WTC11 (cell line): Measurements from ENCODE around the gene RPL35A. TPM values are rescaled to one million over a fixed set of nuclear protein-coding genes. Genes with fewer than 3 reads are reported as not detected.

Source experiments
- ATAC-seq: fragments of 200-7000 bp; cut with Tn5 transposase; 2 replicates; pipeline ENCODE4 v1.10.0; 2021; ENCODE audit warnings: mild to moderate bottlenecking, moderate library complexity
- CTCF ChIA-PET: fragments of 300-600 bp; sonication (Branson Sonifier 250); formaldehyde crosslinking; loops from one replicate; lab custom pipeline; 2021; ENCODE audit warnings: antibody characterized with exemption; lab: Charles Lee
- POLR2A ChIA-PET: fragments of 350-600 bp; sonication (Branson Sonifier 250); formaldehyde crosslinking; loops from one replicate; lab custom pipeline; 2021; ENCODE audit warnings: antibody characterized with exemption; lab: Charles Lee
- DNase-seq: peaks from one replicate; pipeline ENCODE4 v3.0.0; 2021; ENCODE audit warnings: low spot score
- H3K27ac Mint-ChIP-seq: 2 replicates; pipeline ENCODE4 v1.8.0; 2021; ENCODE audit warnings: mixed read lengths
- H3K27me3 Mint-ChIP-seq: 2 replicates; pipeline ENCODE4 v1.8.0; 2021; ENCODE audit warnings: low read depth, mild to moderate bottlenecking, moderate library complexity, mixed read lengths
- H3K36me3 Mint-ChIP-seq: 2 replicates; pipeline ENCODE4 v1.8.0; 2021; ENCODE audit warnings: mixed read lengths
- H3K4me1 Mint-ChIP-seq: 2 replicates; pipeline ENCODE4 v1.8.0; 2022; ENCODE audit warnings: mixed read lengths
- H3K4me3 Mint-ChIP-seq: 2 replicates; pipeline ENCODE4 v1.8.0; 2021; ENCODE audit warnings: mild to moderate bottlenecking, moderate library complexity, mixed read lengths
- H3K9me3 Mint-ChIP-seq: 2 replicates; pipeline ENCODE4 v1.8.0; 2021; ENCODE audit warnings: mixed read lengths
- AR ChIP-seq: fragments of 250-450 bp; sonication (Bioruptor Pico); IDR thresholded peaks from 2 replicates; pipeline ENCODE4 v1.9.0; 2021; ENCODE audit warnings: mild to moderate bottlenecking
- E2F4 ChIP-seq: sonication (generic); formaldehyde crosslinking; IDR thresholded peaks from 2 replicates; pipeline ENCODE4 v1.8.1; 2022; ENCODE audit warnings: low read depth, mild to moderate bottlenecking, moderate library complexity, missing genetic modification reagents, borderline replicate concordance
- ESRRA ChIP-seq: sonication (generic); formaldehyde crosslinking; IDR thresholded peaks from 2 replicates; pipeline ENCODE4 v1.8.1; 2022; ENCODE audit warnings: mild to moderate bottlenecking, missing genetic modification reagents, borderline replicate concordance
- FOXK1 ChIP-seq: sonication (generic); formaldehyde crosslinking; IDR thresholded peaks from 2 replicates; pipeline ENCODE4 v1.8.0; 2022; ENCODE audit warnings: mild to moderate bottlenecking, moderate library complexity, missing genetic modification reagents
- GABPB1 ChIP-seq: sonication (generic); formaldehyde crosslinking; IDR thresholded peaks from 2 replicates; pipeline ENCODE4 v1.8.1; 2023; ENCODE audit warnings: mild to moderate bottlenecking, missing genetic modification reagents
- JAZF1 ChIP-seq: fragments of 250-450 bp; sonication (Bioruptor Pico); IDR thresholded peaks from 2 replicates; pipeline ENCODE4 v1.9.0; 2021; ENCODE audit warnings: moderate library complexity, mild to moderate bottlenecking, inconsistent platforms
- KAT7 ChIP-seq: sonication (generic); formaldehyde crosslinking; IDR thresholded peaks from 2 replicates; pipeline ENCODE4 v1.8.1; 2023; ENCODE audit warnings: missing genetic modification reagents, mild to moderate bottlenecking, borderline replicate concordance
- MAX ChIP-seq: sonication (generic); formaldehyde crosslinking; IDR thresholded peaks from 2 replicates; pipeline ENCODE4 v1.8.0; 2022; ENCODE audit warnings: mild to moderate bottlenecking, missing genetic modification reagents
- NFYB ChIP-seq: sonication (generic); formaldehyde crosslinking; conservative IDR thresholded peaks from 2 replicates; pipeline ENCODE4 v1.8.0; 2022; ENCODE audit warnings: low read depth, missing genetic modification reagents
- NR2C2 ChIP-seq: sonication (generic); formaldehyde crosslinking; IDR thresholded peaks from 2 replicates; pipeline ENCODE4 v1.8.0; 2022; ENCODE audit warnings: mild to moderate bottlenecking, missing genetic modification reagents
- NR3C1 ChIP-seq: sonication (generic); formaldehyde crosslinking; conservative IDR thresholded peaks from 2 replicates; pipeline ENCODE4 v1.8.1; 2023; ENCODE audit warnings: low read depth, mild to moderate bottlenecking, missing genetic modification reagents
- RORB ChIP-seq: fragments of 250-450 bp; sonication (Bioruptor Pico); IDR thresholded peaks from 2 replicates; pipeline ENCODE4 v1.9.0; 2021; ENCODE audit warnings: mild to moderate bottlenecking
- SMAD3 ChIP-seq: sonication (generic); formaldehyde crosslinking; IDR thresholded peaks from 2 replicates; pipeline ENCODE4 v1.8.0; 2022; ENCODE audit warnings: missing genetic modification reagents, mild to moderate bottlenecking, borderline replicate concordance
- SP1 ChIP-seq: sonication (generic); formaldehyde crosslinking; conservative IDR thresholded peaks from 2 replicates; pipeline ENCODE4 v1.8.1; 2022; ENCODE audit warnings: missing genetic modification reagents
- ZNF121 ChIP-seq: sonication (generic); formaldehyde crosslinking; IDR thresholded peaks from 2 replicates; pipeline ENCODE4 v1.8.0; 2023; ENCODE audit warnings: missing genetic modification reagents
- ZNF219 ChIP-seq: sonication (generic); formaldehyde crosslinking; IDR thresholded peaks from 2 replicates; pipeline ENCODE4 v1.8.0; 2023; ENCODE audit warnings: missing genetic modification reagents, mild to moderate bottlenecking, borderline replicate concordance
- ZNF263 ChIP-seq: sonication (generic); formaldehyde crosslinking; IDR thresholded peaks from 2 replicates; pipeline ENCODE4 v1.8.1; 2022; ENCODE audit warnings: low read depth, mild to moderate bottlenecking, moderate library complexity, missing genetic modification reagents
- total RNA-seq: library from RNA; stranded (reverse); gene quantifications from 3 replicates; pipeline ENCODE4 v1.2.3, GENCODE V29; 2021
- TF ChIP-seq, protein P1 (sequence below): fragments of 200-600 bp; IDR thresholded peaks from 2 replicates; pipeline ENCODE4 v1.8.0; 2022; ENCODE audit warnings: antibody characterized with exemption
- TF ChIP-seq, protein P2 (sequence below): sonication (generic); formaldehyde crosslinking; IDR thresholded peaks from 2 replicates; pipeline ENCODE4 v1.8.1; 2022; ENCODE audit warnings: missing genetic modification reagents, borderline replicate concordance
- TF ChIP-seq, protein P3 (sequence below): sonication (generic); formaldehyde crosslinking; conservative IDR thresholded peaks from 2 replicates; pipeline ENCODE4 v1.8.1; 2023; ENCODE audit warnings: mild to moderate bottlenecking, low read depth, missing genetic modification reagents, moderate library complexity
- TF ChIP-seq, protein P4 (sequence below): sonication (generic); formaldehyde crosslinking; IDR thresholded peaks from 2 replicates; pipeline ENCODE4 v1.8.1; 2023; ENCODE audit warnings: mild to moderate bottlenecking, moderate library complexity, missing genetic modification reagents

The RPL35A gene
- total RNA-seq, 1 experiment from 2014 or later = 1,384 TPM

GRCh38 chr3:197901626-197902025 lies 48.4 kb upstream of the RPL35A start:
- ChIA-PET CTCF (no interaction called here), POLR2A (no interaction called here)
- H3K4me1 Mint-ChIP-seq = peaks cover 19% of the 10 kb centered on the region
- TF ChIP-seq, protein P1, sequence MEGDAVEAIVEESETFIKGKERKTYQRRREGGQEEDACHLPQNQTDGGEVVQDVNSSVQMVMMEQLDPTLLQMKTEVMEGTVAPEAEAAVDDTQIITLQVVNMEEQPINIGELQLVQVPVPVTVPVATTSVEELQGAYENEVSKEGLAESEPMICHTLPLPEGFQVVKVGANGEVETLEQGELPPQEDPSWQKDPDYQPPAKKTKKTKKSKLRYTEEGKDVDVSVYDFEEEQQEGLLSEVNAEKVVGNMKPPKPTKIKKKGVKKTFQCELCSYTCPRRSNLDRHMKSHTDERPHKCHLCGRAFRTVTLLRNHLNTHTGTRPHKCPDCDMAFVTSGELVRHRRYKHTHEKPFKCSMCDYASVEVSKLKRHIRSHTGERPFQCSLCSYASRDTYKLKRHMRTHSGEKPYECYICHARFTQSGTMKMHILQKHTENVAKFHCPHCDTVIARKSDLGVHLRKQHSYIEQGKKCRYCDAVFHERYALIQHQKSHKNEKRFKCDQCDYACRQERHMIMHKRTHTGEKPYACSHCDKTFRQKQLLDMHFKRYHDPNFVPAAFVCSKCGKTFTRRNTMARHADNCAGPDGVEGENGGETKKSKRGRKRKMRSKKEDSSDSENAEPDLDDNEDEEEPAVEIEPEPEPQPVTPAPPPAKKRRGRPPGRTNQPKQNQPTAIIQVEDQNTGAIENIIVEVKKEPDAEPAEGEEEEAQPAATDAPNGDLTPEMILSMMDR = no peak
- TF ChIP-seq KAT7 (CRISPR knock-in tag) (no peak), RORB (no peak), FOXK1 (CRISPR knock-in tag) (no peak), ZNF121 (CRISPR knock-in tag) (no peak)
- TF ChIP-seq, protein P2, sequence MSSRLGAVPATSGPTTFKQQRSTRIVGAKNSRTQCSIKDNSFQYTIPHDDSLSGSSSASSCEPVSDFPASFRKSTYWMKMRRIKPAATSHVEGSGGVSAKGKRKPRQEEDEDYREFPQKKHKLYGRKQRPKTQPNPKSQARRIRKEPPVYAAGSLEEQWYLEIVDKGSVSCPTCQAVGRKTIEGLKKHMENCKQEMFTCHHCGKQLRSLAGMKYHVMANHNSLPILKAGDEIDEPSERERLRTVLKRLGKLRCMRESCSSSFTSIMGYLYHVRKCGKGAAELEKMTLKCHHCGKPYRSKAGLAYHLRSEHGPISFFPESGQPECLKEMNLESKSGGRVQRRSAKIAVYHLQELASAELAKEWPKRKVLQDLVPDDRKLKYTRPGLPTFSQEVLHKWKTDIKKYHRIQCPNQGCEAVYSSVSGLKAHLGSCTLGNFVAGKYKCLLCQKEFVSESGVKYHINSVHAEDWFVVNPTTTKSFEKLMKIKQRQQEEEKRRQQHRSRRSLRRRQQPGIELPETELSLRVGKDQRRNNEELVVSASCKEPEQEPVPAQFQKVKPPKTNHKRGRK = no peak
- TF ChIP-seq, protein P3, sequence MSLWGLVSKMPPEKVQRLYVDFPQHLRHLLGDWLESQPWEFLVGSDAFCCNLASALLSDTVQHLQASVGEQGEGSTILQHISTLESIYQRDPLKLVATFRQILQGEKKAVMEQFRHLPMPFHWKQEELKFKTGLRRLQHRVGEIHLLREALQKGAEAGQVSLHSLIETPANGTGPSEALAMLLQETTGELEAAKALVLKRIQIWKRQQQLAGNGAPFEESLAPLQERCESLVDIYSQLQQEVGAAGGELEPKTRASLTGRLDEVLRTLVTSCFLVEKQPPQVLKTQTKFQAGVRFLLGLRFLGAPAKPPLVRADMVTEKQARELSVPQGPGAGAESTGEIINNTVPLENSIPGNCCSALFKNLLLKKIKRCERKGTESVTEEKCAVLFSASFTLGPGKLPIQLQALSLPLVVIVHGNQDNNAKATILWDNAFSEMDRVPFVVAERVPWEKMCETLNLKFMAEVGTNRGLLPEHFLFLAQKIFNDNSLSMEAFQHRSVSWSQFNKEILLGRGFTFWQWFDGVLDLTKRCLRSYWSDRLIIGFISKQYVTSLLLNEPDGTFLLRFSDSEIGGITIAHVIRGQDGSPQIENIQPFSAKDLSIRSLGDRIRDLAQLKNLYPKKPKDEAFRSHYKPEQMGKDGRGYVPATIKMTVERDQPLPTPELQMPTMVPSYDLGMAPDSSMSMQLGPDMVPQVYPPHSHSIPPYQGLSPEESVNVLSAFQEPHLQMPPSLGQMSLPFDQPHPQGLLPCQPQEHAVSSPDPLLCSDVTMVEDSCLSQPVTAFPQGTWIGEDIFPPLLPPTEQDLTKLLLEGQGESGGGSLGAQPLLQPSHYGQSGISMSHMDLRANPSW (CRISPR knock-in tag) = no peak
- H3K27me3 Mint-ChIP-seq = no peaks in the 10 kb centered on the region
- ATAC-seq = no peak
- DNase-seq = no peak
- H3K9me3 Mint-ChIP-seq = peaks cover 16% of the 10 kb centered on the region
- no peaks in the 10 kb centered on the region for H3K36me3 Mint-ChIP-seq
- H3K4me3 Mint-ChIP-seq = no peak overlapping the region
- H3K27ac Mint-ChIP-seq = no peak overlapping the region

DNA sequence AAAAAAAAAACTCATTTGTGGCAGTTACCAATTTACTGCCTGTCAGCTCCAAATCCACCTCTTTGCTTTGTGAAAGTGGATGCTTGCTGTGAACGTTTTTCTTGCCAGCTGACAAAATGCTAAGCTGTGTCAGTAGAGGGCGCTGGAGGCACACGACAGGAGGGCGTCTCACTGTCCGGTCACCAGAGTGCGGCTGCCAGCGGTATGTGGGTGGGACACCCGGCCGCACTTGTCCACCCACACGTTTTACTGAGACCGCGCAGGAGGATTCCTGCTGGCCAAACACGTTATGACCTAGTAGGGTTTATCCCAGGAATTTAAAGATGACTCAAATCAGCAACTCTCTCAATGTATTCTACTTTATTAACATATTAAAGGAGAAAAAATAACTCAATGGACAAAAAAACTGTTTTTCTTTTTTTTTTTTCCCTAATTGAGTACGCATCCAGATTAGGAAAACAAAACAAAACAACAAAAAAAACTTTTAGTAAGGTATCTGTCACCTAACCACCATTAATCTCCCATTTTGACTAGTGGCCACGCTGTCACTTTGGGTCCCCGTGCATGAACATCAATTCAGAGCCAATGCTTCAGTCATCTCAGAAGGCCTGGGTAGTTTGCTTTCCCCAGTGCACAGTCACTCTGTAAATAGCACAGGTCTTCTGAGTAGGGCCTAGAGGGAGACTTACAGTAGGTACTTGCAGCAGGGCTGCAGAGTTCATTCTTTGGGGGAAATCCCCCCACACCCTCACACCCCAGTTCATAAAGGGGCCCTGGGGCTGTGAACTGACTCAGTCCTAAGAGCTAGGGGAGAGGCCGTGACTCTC lies 43.8 kb upstream of the RPL35A start:
- H3K4me3 Mint-ChIP-seq = peak overlapping the region; percentile 31; the same call in 1 of the 2 replicates
- H3K27me3 Mint-ChIP-seq = no peaks in the 10 kb centered on the region
- peaks cover 8% of the 10 kb centered on the region for H3K4me1 Mint-ChIP-seq
- H3K36me3 Mint-ChIP-seq = no peaks in the 10 kb centered on the region
- CTCF ChIA-PET = interaction anchor here (0.6 to 2.1 kb wide), 21 partner anchors 9 to 307 kb away, joined by 3 to 13 read pairs (median 4); partner anchors contain the start of gene RPL35A
- no peak overlapping the region for H3K27ac Mint-ChIP-seq
- H3K9me3 Mint-ChIP-seq = peaks cover 11% of the 10 kb centered on the region
- ATAC-seq (peak; percentile 99), DNase-seq (peak; percentile 89)
- POLR2A ChIA-PET = interaction anchor here (0.5 to 0.6 kb wide), 3 partner anchors 78 to 1037 kb away, joined by 3 to 4 read pairs (median 3); no protein-coding TSS in a partner anchor
- TF ChIP-seq NFYB (CRISPR knock-in tag) (no peak), FOXK1 (CRISPR knock-in tag) (no peak), GABPB1 (CRISPR knock-in tag) (no peak), AR (no peak), RORB (no peak), JAZF1 (CRISPR knock-in tag) (no peak), ZNF263 (CRISPR knock-in tag) (no peak), SP1 (CRISPR knock-in tag) (0 out of 2 replicates have a peak, but pooled peaks have one; percentile 41), NR2C2 (no peak), MAX (no peak), KAT7 (CRISPR knock-in tag) (no peak), ESRRA (no peak), SMAD3 (CRISPR knock-in tag) (no peak), ZNF219 (no peak), E2F4 (CRISPR knock-in tag) (no peak), NR3C1 (CRISPR knock-in tag) (no peak)
- TF ChIP-seq, protein P4, sequence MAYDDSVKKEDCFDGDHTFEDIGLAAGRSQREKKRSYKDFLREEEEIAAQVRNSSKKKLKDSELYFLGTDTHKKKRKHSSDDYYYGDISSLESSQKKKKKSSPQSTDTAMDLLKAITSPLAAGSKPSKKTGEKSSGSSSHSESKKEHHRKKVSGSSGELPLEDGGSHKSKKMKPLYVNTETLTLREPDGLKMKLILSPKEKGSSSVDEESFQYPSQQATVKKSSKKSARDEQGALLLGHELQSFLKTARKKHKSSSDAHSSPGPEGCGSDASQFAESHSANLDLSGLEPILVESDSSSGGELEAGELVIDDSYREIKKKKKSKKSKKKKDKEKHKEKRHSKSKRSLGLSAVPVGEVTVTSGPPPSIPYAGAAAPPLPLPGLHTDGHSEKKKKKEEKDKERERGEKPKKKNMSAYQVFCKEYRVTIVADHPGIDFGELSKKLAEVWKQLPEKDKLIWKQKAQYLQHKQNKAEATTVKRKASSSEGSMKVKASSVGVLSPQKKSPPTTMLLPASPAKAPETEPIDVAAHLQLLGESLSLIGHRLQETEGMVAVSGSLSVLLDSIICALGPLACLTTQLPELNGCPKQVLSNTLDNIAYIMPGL (CRISPR knock-in tag) = 0 out of 2 replicates have a peak, but pooled peaks have one; percentile 48
